K562 (cell line): ENCODE measurements around the gene ZNF426. TPM values are rescaled to one million over a fixed set of nuclear protein-coding genes. Genes with fewer than 3 reads are reported as not detected.
A peak's percentile ranks its signal among the peaks of the same experiment; 100 is the strongest.

Experiments used
- ATAC-seq: fragments of 200-7000 bp; cut with Tn5 transposase; 3 replicates; pipeline ENCODE4 v1.9.1; 2020; ENCODE audit warnings: moderate library complexity
- BruUV-seq: library from RNA; stranded (reverse); fragments of 400-500 nt; replicated peaks from 2 replicates; lab custom pipeline; 2021; lab: Mats Ljungman, UMichigan
- CTCF ChIA-PET: fragments of 300-600 bp; formaldehyde crosslinking; extraction: SDS; loops from one replicate; lab custom pipeline; 2021; ENCODE audit warnings: low intra/inter-chr PET ratio; lab: Yijun Ruan, JAX
- POLR2A ChIA-PET: fragments of 300-600, 350-650 bp; sonication (Branson Sonifier 250); formaldehyde crosslinking; extraction: SDS; loops from one replicate; lab custom pipeline; 2021; ENCODE audit warnings: antibody characterized with exemption, inconsistent platforms; lab: Yijun Ruan, JAX
- DNase-seq, 4 experiments: peaks; one replicate each; pipeline versions ENCODE4 v3.0.0 to v3.0.0-alpha.2; 2011 to 2018; ENCODE audit warnings: low spot score in 3 of 4, mixed read lengths in 3 of 4; ENCODE audit errors: extremely low read depth in 1 of 4
- FAIRE-seq: peaks from 2 replicates; lab custom pipeline; 2011; peaks lifted over from hg19 to GRCh38; lab: Jason Lieb, UNC
- H2AFZ ChIP-seq: 2 replicates; pipeline ENCODE4 v1.6.0; 2011; ENCODE audit warnings: low read depth, low read length, control low read depth, inconsistent platforms
- H3K27ac ChIP-seq: fragments of 200-600 bp; 3 replicates; pipeline ENCODE4 v1.8.0; 2011; ENCODE audit warnings: low read depth, mild to moderate bottlenecking, control low read depth, inconsistent platforms, low read length, moderate library complexity, mixed read lengths; ENCODE audit errors: extremely low read depth
- H3K27me3 ChIP-seq, 2 experiments: fragments of 300-600 bp in 1 of 2; 2 replicates in 1 of 2; 3 replicates in 1 of 2; pipeline versions ENCODE4 v1.6.0 to v1.8.0; 2011; ENCODE audit warnings: inconsistent platforms in 2 of 2, low read length in 2 of 2, mild to moderate bottlenecking in 1 of 2, mixed read lengths in 1 of 2, moderate library complexity in 1 of 2; ENCODE audit not compliant: control insufficient read depth in 2 of 2, insufficient read depth in 2 of 2
- H3K36me3 ChIP-seq: fragments of 300-600 bp; 3 replicates; pipeline ENCODE4 v1.8.0; 2011; ENCODE audit warnings: mild to moderate bottlenecking, low read length, inconsistent platforms; ENCODE audit not compliant: control insufficient read depth, insufficient read depth
- H3K4me1 ChIP-seq, 2 experiments: fragments of 200-600 bp in 1 of 2; replicated peaks in 1 of 2; 2 replicates in 1 of 2; 3 replicates in 1 of 2; pipeline versions ENCODE4 v1.5.1 to v1.8.0; 2011; ENCODE audit warnings: inconsistent platforms in 2 of 2, low read length in 2 of 2, mild to moderate bottlenecking in 1 of 2, mixed read lengths in 1 of 2, moderate library complexity in 1 of 2; ENCODE audit not compliant: control insufficient read depth in 2 of 2, insufficient read depth in 2 of 2
- H3K4me2 ChIP-seq: 2 replicates; pipeline ENCODE4 v1.6.1; 2011; ENCODE audit warnings: low read length, control low read depth, inconsistent platforms, mixed read lengths; ENCODE audit not compliant: insufficient read depth
- H3K4me3 ChIP-seq: fragments of 200-600 bp; sonication (generic), shearing (Covaris generic); 2 replicates; pipeline ENCODE4 v1.5.1; 2016; ENCODE audit warnings: control low read depth, inconsistent platforms
- H3K79me2 ChIP-seq: fragments of 200-600 bp; 3 replicates; pipeline ENCODE4 v1.8.0; 2011; ENCODE audit warnings: low read length, inconsistent platforms; ENCODE audit not compliant: control insufficient read depth, insufficient read depth
- H3K9ac ChIP-seq, 2 experiments: 2 replicates each; pipeline versions ENCODE4 v1.6.0 to v1.6.1; 2011; ENCODE audit warnings: low read depth in 2 of 2, low read length in 2 of 2, control low read depth in 1 of 2, inconsistent platforms in 1 of 2, mild to moderate bottlenecking in 1 of 2, mixed read lengths in 1 of 2; ENCODE audit not compliant: insufficient read depth in 1 of 2
- H3K9me1 ChIP-seq: one replicate; pipeline ENCODE4 v1.6.0; 2011; ENCODE audit warnings: inconsistent platforms, mild to moderate bottlenecking, low read length, moderate library complexity; ENCODE audit not compliant: control insufficient read depth, insufficient read depth
- H3K9me3 ChIP-seq: replicated peaks from 2 replicates; pipeline ENCODE4 v1.5.1; 2011; ENCODE audit warnings: low read depth, low read length, inconsistent platforms; ENCODE audit not compliant: control insufficient read depth, insufficient read depth
- H4K20me1 ChIP-seq: replicated peaks from 2 replicates; pipeline ENCODE4 v1.6.1; 2011; ENCODE audit warnings: low read length, inconsistent platforms, mixed read lengths; ENCODE audit not compliant: control insufficient read depth, insufficient read depth
- IRF9 ChIP-seq: fragments of 450-650 bp; IDR thresholded peaks from 2 replicates; pipeline ENCODE4 v1.6.1; 2016; ENCODE audit warnings: missing biosample characterization, missing genetic modification characterization
- MEF2D ChIP-seq: conservative IDR thresholded peaks from 2 replicates; pipeline ENCODE4 v1.6.1; 2016; ENCODE audit warnings: low read depth, missing genetic modification characterization, missing compliant biosample characterization
- PCBP1 ChIP-seq: fragments of 200-400 bp; formaldehyde crosslinking; IDR thresholded peaks from 2 replicates; pipeline ENCODE4 v1.6.1; 2018; ENCODE audit warnings: mild to moderate bottlenecking, low read depth, low read length; ENCODE audit not compliant: poor library complexity, severe bottlenecking
- SIRT6 ChIP-seq: IDR thresholded peaks from one replicate; pipeline ENCODE4 v1.6.1; 2012; ENCODE audit warnings: low read depth, mild to moderate bottlenecking, control low read depth, inconsistent platforms, low read length, moderate library complexity
- ZNF324 ChIP-seq: fragments of 250-450 bp; sonication (Bioruptor Pico); IDR thresholded peaks from 2 replicates; pipeline ENCODE4 v1.4.0; 2020; ENCODE audit warnings: mild to moderate bottlenecking
- ZNF589 ChIP-seq: fragments of 200-800 bp; sonication (Bioruptor generic); IDR thresholded peaks from 2 replicates; pipeline ENCODE4 v1.6.1; 2016; ENCODE audit warnings: low read depth, missing genetic modification characterization, missing compliant biosample characterization
- WGBS: fragments of 100-300 bp; shearing (Covaris generic); methylation state at CpG from one replicate; pipeline ENCODE4 v1.1.6; 2016; ENCODE audit warnings: low coverage, mixed read lengths; ENCODE audit not compliant: insufficient coverage; ENCODE audit errors: missing lambda C conversion rate; 5-methylcytosine and 5-hydroxymethylcytosine counted together
- in situ Hi-C: fragments of 300-500 bp; cut with MboI; formaldehyde crosslinking; loops from 4 replicates; pipeline ENCODE4 v1.15.0; 2018; ENCODE audit warnings: inconsistent platforms, mixed read lengths
- intact Hi-C: fragments of 100-400 bp; cut with micrococcal nuclease; formaldehyde crosslinking; loops from 2 replicates; pipeline ENCODE4 v1.14.2; 2022
- polyA plus RNA-seq, 8 experiments: library from polyadenylated mRNA; depleted of rRNA in 4 of 8; stranded (reverse) in 5 of 8; unstranded in 3 of 8; fragments of >200 nt; fragmentation: Nextera tagmentation in 2 of 8; fragmentation: Illumina TruSeq in 1 of 8; extraction: Ambion mirVana in 2 of 8; extraction: Trizol in 1 of 8; gene quantifications; 2 replicates each; pipeline versions ENCODE4 v1.2.1 to v1.2.3, GENCODE V29; 2011 to 2014; ENCODE audit warnings: inconsistent platforms in 1 of 8, missing spikeins in 1 of 8
- total RNA-seq, 7 experiments: library from RNA; depleted of rRNA in 6 of 7; stranded (reverse); fragments of >200 nt in 6 of 7; fragmentation: Illumina TruSeq in 2 of 7; extraction: Trizol in 2 of 7; gene quantifications; 2 replicates each; pipeline versions ENCODE4 v1.2.1 to v1.2.3, GENCODE V29; 2011 to 2021; ENCODE audit warnings: low replicate concordance in 1 of 7

ZNF426 gene
- total and polyA plus RNA-seq, 9 of the 15 experiments (the other 6 are each of a cell fraction or from before 2014, with no cell fraction given), result 3.2 to 14.3 (median 6.9) TPM

- no peak for TF ChIP-seq IRF9 (tag)
Observed at GRCh38 chr19:9507285-9507684, 31.2 kb downstream of the ZNF426 start (continued).

GRCh38 chr19:9500796-9501195, 37.6 kb downstream of the ZNF426 start:
- DNase-seq, result no peak
- H3K9ac ChIP-seq, result no peak overlapping the region
- 0% methylated on average over 1 of the region's 1 CpG for WGBS
- TF ChIP-seq ZNF324 (CRISPR knock-in tag) (peak; percentile 94), MEF2D (tag) (no peak), SIRT6 (no peak), PCBP1 (no peak), ZNF589 (CRISPR knock-in tag) (no peak)
- no TSS peak for BruUV-seq
- H4K20me1 ChIP-seq, result no peaks in the 10 kb centered on the region
- no peak for ATAC-seq
- no peaks in the 10 kb centered on the region for H3K9me1 ChIP-seq
- FAIRE-seq, result no peak
- H3K9me3 ChIP-seq, result peaks cover 4% of the 10 kb centered on the region
- no peak overlapping the region for H3K27ac ChIP-seq
- H2AFZ ChIP-seq, result no peak overlapping the region
- H3K79me2 ChIP-seq, result no peaks in the 10 kb centered on the region
- no peaks in the 10 kb centered on the region for H3K4me1 ChIP-seq
- intact Hi-C loops (no loop called here), in situ Hi-C loops (no loop called here)
- H3K4me3 ChIP-seq, result no peak overlapping the region
- no peak overlapping the region for H3K4me2 ChIP-seq
- ChIA-PET CTCF (no interaction called here), POLR2A (no interaction called here)
- H3K36me3 ChIP-seq, result no peaks in the 10 kb centered on the region
- H3K27me3 ChIP-seq, result no peaks in the 10 kb centered on the region
